ENCODE data around the gene HNRNPUL2.

- no peak for TF ChIP-seq POLR2A (IDR thresholded peaks at IDR 0.05; ENCODE audit: low read depth, low read length)
- TF ChIP-seq POLR2AphosphoS5 (IDR thresholded peaks at IDR 0.05; ENCODE audit: insufficient read depth, low read depth, low read length): no peak
- TF ChIP-seq CTCF (IDR thresholded peaks at IDR 0.05; ENCODE audit: extremely low read depth in 1 of 2, insufficient read depth in 1 of 2, low read depth in 1 of 2, low read length in 2 of 2): no peak
- no peak for TF ChIP-seq JUN (IDR thresholded peaks at IDR 0.05; ENCODE audit: borderline replicate concordance, insufficient read depth, insufficient read length, low read depth)
Observed at GRCh38 chr11:62752177-62752785, 25.0 kb upstream of the HNRNPUL2 start.
